ENCODE data around the gene S100A6.

The S100A6 gene

GRCh38 chr1:153503766-153504165 is 32.0 kb downstream of the S100A6 start:
- DNase-seq (ENCODE audit: low spot score), result no peak

- no peak for DNase-seq (ENCODE audit: low spot score)
Measured at GRCh38 chr1:153498746-153499145, 37.0 kb downstream of the S100A6 start.

GRCh38 chr1:153495536-153495935 is 40.3 kb downstream of the S100A6 start:
- no peak for DNase-seq (ENCODE audit: low spot score)

DNA sequence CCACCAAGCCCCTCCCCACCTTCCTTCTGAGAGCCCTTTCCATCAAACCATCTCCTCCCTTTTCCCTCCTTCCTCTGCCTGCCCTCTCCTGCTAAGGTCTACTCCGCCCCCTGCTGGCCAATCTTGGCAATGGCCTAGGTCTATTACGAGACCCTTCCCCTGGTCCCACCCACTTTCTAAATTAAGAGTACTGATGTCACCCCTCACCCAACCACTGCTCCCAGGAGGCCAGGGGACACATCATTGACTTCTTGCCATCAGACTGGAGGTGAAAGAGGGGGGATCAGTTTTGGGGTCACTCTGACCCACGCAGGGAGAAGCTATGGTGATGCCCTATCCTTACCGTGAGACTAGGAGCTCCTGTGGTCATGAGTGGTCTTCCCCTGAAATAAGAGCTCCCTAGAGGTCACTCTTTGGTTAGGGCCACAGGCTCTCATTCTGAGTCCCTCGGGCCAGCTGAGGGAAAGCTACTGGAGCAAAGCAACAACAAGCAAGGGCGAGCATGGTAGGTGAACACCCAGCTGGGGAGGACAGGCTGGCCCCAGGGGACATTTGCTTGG is 40.7 kb downstream of the S100A6 start:
- DNase-seq (ENCODE audit: low spot score), result peak; percentile 45

GRCh38 chr1:153493343-153493960 is 42.3 kb downstream of the S100A6 start:
- no peak for DNase-seq (ENCODE audit: low spot score)

- DNase-seq (ENCODE audit: low spot score), result peak; percentile 22
Measured at GRCh38 chr1:153490272-153491051, 45.3 kb downstream of the S100A6 start.

DNA sequence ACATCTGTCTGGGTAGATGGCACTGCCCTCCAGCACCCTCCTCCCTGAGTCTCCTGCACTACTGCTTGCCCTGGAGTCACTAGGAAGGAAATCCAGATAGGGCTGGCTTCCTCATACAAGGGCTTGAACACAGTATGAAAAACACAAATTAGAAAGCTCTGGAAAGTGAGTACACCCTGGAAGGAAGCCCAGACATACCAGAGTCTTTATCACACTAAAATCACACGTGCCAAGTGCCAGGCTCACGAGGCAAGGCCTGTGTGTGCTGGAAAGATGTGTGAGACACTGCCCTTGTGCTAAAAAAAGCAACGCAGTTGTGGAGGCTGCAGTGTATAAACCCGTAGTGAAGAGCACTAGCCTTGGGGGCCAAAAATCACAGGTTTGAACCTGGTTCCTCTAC is 47.1 kb downstream of the S100A6 start:
- DNase-seq (ENCODE audit: low spot score), result no peak

DNA sequence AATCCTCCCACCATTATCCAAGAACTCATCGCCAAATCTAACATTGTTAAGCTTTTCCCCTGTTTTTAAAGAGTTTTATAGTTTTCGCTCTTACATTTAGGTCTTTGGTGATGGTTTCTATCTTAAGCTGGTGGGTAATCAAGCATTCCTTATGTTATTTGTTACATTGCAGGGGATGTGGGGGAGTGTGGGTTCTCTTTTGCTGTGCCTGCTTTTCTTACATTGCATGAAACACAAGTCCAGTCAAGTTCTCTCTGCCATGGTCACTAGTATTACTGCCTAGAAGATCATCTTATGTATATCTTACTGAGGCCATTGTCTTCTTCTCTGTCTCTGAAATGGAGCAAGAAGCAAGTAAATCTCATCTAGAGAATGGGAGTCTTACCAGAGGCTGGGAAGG is 48.1 kb downstream of the S100A6 start:
- DNase-seq (ENCODE audit: low spot score), result no peak

GRCh38 chr1:153485863-153486262 is 49.9 kb downstream of the S100A6 start:
- DNase-seq (ENCODE audit: low spot score), result no peak
